ENCODE data around the gene TMEM217.
A peak's percentile ranks its signal among the peaks of the same experiment; 100 is the strongest.
"Not testable (repeated sequence)": the region's sequence is repeated elsewhere in the genome, so short reads cannot be mapped to it uniquely, and the experiment has no call there.

TMEM217 gene

DNA sequence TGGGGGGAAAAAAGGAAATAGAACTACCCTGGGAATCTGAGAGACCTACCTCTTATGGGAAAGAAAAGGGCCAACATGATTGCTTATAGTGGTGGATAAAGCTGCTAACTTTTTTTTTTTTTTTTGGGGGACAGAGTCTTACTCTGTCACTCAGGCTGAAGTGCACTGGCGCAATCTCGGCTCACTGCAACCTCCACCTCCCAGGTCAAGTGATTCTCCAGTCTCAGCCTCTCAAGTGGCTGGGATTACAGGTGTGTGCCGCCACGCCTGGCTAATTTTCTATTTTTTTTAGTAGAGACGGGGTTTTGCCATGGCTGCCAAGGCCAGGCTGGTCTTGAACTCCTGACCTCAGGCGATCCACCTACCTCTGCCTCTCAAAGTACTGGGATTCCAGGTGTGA is 39.9 kb downstream of the TMEM217 start:
- DNase-seq (ENCODE audit: low read depth): no peak

DNA sequence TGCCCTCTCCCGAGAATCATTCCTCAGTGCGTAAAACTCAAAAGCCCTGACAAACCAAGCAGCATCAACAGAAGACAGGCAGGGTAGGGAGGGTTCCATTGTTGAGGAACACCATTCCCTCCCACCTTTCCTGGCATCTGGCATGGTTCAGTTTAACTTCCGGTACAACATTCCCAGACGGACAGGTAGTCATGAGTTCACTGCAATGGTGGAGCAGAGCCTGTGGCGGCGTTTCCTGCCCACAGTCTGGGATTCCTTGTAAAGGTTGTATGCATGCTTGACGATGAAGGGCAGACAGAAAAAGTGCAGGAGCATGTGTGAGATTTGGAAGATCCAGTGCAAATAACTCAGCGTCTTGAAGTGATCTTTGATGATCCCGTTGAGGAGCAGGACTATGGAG is 45.7 kb downstream of the TMEM217 start:
- DNase-seq (ENCODE audit: low read depth): no peak

DNA sequence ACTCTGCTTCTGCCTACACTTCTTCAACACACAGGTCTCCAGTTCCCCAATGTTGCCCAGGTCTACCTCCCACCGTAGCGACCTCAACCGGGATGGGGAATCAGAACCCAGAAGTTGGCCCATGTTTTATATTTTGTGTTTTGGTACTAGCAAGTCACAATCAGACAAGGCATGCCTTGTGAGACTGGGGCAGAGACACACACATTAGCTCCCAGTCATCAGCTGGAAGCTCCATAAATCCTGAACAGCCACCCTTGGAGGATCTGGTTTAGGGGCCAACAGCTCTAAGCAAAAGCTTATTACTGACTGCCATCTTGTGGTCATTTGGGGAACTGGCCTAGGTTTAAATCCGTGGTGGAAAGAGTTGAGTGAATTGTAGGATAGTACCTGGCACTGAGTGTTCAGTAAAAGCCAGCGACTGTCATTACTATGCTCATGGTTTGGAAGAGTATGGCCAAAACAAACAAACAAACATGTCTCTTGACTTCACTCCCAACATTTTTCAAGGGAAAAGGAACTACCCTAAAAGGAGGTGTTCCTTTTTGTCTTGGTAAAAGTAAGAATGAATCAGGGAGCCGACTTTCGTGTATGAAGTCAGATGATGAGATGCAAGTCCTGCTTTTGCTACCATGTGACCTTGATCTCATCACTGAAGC is 47.5 kb downstream of the TMEM217 start:
- DNase-seq (ENCODE audit: low read depth): peak; percentile 60

DNA sequence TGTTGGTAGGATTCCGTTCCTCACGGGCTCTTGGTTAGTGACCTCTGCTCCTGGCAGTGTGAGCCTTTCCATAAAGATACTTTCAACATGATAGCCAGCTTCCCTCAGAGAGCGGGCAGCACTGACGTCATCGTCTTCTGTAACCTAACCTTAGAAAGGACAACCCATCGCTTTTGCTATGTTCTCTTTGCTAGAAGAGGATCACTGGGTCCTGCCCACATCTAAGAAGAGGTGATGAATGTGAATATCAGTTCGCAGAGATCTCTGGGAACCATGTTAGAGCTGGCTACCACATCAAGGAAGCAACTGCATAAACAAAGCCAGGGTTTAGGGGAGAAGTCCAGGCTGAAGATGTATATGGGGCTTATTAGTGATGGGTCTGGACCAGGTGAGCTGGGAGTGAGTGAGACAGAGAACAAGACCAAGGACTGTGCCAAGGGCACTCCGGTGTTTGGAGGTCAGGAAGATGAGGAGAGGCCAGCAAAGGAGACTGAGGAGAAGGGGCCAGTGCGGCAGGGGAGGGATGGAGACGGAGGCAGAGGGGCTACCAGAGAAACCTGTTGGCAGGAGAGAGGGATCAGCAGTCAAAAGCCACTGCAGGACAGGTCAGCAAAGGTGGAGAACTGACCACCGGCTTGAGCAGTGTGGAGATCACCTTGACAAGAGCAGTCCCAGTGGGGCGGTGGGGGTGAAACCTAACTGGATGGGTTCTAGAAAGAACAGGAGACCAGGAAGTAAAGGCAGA is 48.3 kb downstream of the TMEM217 start:
- DNase-seq (ENCODE audit: low read depth): no peak

DNA sequence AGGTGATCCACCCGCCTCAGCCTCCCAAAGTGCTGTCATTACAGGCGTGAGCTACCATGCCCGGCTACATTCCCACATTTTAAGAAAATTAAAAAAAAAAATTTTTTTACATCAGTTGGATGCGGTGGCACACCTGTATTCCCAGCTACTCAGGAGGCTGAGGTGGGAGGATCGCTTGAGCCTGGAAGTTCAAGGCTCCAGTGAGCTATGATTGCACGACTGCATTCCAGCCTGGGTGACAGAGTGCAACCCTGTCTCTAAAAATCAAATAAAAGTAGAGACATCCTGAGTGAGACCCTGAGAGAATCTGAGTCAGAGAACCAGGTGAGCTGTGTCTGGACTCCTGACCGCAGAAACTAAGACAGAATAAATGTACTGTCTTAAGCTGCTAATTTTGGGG is 49.2 kb downstream of the TMEM217 start:
- DNase-seq (ENCODE audit: low read depth): no peak

DNA sequence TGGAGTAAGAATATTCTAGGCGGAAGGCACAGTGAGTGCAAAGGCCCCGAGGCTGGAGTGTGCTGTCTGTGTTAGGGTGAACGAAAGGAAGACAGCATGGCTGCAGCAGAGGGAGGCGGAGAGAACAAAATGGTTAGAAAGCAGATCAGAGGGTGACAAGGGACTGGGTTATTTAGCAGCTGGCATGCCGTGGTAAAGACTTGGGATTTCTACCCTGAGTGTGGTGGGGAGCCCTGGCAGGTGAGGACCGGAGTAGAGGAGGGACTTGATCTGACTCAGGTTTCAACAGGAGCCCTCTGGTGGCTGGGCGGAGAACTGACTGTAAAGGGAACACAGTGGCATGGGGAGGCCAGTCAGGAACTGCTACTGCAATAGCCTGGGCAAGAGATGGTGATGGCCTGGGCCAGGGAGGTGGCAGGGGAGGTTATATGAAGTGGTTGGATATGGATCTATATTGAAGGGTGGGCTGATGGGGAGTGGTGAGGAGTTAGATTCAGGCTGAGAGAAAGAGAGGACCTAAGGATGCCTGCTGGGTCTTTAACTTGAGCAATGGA is 50.0 kb downstream of the TMEM217 start:
- DNase-seq (ENCODE audit: low read depth): peak; percentile 66

DNA sequence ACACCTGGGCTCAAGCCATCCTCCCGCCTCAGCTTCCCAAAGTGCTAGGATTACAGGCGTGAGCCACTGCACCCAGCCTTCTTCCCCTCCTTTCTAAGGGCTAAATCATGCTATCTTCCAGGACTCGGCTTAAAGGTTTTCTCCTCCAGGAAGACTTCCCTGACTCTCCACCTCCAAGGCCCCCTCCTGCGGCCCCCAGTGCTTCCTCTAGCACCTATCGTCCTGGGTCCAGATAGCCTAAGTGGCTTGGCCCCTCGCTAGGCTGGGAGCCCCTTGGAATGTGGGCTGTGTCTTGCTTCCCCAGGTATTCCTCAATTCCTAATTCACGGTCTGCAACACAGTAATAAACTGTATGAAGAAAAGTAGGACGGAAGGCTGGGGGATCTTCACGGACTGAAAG is 51.3 kb downstream of the TMEM217 start:
- DNase-seq (ENCODE audit: low read depth): no peak

DNA sequence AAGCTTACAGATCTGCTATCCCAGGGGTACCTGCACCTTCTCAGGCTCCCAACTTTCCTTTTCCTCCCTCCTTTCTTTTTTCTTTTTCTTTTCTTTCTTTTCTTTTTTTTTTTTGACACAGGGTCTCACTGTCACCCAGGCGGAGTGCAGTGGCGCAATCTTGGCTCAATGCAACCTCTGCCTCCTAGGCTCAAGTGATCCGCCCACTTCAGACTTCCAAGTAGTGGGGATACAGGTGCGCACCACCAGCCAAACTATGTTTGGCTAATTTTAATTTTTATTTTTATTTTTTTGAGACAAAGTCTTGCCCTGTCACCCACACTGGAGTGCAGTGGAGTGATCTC is 52.0 kb downstream of the TMEM217 start:
- no peak for DNase-seq (ENCODE audit: low read depth)

DNA sequence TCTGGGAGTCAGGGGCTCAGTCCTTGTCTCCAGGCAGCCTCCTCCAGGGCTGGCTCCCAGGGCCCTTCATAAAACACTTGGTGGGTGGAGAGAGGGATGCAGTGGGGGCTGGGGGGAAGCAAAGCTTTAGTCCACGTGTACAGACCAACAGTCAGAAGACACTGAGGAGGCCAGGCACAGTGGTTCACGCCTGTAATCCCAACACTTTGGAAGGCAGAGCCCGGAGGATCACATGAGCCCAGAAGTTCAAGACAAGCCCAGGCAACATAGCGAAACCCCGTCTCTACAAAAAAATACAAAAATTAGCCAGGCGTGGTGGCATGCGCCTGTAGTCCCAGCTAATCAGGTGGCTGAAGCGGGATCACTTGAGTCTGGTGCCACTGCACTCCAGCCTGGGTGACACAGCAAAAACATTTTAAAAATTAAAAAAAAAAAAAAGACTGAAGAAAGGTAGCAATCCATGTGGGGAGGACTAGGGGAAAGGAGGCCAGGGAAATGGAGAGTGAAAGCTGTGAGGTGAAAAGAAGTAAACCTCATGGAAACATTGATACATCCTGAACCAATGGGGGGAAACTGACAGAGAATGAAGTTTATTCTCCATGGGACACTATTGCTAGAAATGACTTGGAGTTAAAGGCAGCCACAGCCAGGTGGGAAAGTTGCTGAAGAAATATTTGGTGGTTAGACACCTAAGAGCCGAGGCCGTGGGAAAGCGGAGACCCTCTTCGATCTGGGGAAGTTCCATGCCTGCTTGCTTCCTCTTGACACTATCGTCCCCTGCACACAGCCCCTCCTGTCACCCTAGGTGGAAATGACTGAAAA is 52.6 kb downstream of the TMEM217 start:
- no peak for DNase-seq (ENCODE audit: low read depth)

DNA sequence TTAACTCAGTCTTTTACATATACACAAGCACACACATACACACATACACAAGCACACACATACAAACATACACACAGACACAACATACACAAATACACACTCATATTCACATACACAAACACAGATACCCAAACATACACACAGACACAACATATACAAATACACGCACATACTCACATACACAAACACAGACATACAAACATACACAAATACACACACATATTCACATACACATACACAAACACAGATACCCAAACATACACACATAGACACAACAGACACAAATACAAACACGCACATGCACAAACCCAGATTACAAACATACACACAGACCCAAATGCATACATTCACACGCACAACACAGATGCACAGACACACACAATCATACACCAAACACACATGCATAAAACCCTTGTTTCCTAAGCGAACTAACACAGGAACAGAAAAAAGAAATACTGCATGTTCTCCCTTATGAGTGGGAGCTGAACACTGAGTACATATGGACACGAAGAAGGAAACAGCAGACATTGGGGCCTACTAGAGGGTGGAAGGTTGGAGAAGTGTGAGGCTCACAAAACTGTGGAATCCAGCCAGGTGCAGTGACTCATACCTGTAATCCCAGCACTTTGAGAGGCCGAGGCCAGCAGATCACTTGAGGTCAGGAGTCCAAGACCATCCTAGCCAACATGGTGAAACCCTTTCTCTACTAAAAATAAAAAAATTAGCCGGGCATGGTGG is 53.8 kb downstream of the TMEM217 start:
- DNase-seq (ENCODE audit: low read depth): peak; percentile 13

DNA sequence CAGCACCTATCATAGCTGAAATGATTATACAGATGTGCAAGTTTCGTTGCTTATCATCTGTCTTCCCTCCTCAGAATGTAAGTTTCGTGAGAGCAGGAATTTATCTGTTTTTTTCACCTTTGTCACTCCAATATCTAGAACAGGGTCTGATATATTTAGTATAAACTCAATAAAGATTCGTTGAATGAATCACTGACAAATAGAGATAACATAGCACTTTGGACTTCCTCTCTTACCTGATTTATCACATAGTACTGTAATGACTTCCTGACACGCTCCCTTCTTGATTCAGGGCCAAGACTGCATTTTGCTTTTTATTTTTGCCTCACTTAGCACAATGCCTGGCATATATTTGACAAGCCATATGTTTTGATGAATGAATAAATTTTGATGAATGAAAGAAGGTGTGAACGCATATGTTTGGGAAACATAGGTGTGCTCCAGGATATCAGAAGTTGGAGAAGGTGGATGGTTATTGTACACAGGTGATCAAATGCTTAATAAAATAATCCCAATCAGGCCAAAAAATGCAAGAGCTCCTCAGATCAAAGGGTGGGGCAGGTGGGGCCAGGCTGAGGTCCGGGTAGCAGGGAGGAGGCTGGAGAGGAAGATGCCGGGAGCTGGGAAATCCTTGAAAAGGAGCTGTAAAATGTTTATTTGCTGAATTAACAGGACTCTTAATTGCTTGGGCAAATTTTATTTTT is 55.0 kb downstream of the TMEM217 start:
- DNase-seq (ENCODE audit: low read depth): no peak

DNA sequence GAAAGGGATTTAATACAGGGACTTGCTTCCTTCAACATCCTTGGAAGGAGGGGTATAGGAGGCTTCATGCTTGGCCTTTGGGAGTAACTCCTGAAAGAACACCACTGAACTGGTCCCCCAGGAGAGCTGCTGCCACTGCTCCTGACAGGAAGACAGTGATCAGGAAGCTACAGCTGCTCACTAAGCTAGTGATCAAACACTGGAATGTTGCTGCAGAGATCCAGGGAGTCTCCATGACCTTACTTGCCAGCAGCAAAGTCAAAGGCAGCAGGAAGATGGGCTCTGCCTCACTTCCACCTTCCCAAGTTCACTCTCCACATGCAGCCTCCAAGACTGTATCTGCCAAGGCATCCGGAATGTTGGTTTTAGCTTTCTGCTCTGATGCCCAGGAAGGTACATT is 56.2 kb downstream of the TMEM217 start:
- DNase-seq (ENCODE audit: low read depth): no peak

DNA sequence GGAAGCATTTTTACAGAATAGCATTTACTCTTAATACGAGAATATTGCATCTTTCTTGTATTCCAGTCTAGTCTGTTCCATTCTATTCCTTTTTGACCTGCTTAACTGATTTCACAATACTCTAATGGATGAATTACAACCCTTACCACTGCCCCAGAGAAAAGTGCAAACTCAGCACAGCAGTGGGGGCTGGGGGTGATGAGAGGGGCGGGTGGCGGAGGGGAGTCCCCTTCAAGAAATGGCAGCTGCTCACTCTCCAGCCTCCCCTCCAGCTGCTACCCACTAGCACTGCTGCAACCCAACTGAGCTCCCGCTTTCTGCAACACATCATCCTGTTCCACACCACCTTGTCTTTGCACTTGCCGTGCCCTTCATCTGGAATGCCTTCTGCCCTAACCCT is 57.9 kb downstream of the TMEM217 start:
- DNase-seq (ENCODE audit: low read depth): no peak

DNA sequence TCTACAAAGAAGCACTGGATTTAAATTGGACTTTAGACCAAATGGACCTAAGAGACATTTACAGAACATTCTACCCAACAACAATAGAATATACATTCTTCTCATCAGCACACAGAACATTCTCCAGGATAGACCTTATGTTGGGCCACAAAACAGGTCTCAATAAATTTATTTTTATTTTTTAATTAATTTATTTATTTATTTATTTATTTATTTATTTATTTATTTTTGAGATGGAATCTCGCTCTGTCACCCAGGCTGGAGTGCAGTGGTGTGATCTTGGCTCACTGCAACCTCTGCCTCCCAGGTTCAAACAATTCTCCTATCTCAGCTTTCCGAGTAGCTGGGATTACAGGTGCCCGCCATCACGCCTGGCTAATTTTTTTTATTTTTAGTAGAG is 61.5 kb downstream of the TMEM217 start:
- not testable (repeated sequence) for DNase-seq (ENCODE audit: low read depth)

DNA sequence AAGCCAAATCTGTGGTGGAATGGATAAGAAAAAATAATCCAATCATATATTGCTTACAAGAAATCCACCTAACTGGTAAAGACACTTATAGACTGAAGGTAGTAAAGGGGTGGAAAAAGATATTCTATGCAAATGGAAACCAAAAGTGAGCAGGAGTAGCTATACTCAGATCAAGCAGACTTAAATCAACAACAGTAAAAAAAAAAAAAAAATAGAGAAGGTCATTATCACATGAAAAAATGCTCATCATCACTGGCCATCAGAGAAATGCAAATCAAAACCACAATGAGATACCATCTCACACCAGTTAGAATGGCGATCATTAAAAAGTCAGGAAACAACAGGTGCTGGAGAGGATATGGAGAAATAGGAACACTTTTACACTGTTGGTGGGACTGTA is 63.1 kb downstream of the TMEM217 start:
- not testable (repeated sequence) for DNase-seq (ENCODE audit: low read depth)

DNA sequence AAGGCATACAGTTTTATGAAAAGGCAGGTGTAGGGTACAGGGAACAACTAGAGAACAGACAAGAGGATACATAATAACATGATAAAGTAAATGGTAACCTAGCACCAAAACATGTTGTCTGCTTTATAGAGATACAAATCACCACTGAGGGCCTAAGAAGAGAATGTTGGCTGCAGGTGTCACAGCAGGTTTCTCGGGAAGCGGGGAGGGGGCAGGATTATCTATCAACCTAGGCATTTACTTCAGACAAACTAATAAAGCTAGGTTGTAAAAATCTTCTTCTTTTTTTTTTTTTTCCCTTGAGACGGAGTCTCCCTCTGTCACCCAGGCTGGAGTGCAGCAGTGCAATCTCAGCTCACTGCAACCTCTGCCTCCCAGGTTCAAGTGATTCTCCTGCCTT is 65.3 kb downstream of the TMEM217 start:
- no peak for DNase-seq (ENCODE audit: low read depth)

DNA sequence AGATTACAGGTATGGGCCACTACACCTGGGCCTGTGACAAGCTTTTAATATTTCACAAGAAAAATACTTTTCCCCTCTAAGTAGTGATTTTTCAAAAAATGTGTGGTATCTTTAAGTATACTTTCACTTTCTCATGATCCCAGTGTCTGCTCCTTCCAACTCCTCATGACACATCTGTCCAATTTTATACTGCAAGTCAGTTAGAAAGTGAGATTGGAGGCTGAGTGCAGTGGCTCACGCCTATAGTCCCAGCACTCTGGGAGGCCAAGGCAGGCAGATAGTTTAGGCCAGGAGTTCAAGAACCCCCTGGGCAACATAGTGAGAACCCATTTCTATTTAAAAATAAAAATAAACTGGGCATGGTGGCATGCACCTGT is 67.8 kb downstream of the TMEM217 start:
- no peak for DNase-seq (ENCODE audit: low read depth)

DNA sequence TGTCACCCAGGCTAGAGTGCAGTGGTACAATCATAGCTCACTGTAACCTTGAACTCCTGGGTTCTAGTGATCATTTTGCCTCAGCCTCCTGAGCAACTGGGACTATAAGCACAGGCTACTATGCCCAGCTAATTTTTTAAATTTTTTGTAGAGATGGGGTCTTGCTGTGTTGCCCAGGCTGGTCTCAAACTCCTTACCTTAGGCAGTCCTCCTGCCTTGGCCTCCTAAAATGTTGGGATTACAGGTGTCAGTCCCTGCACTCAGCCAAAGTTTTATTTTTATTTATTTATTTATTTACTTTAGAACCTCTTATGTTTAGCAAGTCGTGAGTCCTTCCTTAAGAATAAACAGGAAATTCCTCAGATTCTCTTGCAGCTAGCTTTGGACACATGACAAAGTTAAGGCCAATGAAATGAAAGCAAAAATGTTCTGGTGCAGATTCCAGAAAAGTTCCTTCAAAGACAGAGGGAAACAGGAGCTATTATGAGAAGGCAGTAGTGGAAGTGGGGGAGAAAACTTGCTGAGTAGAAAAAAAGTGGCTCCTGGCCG is 68.9 kb downstream of the TMEM217 start:
- DNase-seq (ENCODE audit: low read depth): no peak

DNA sequence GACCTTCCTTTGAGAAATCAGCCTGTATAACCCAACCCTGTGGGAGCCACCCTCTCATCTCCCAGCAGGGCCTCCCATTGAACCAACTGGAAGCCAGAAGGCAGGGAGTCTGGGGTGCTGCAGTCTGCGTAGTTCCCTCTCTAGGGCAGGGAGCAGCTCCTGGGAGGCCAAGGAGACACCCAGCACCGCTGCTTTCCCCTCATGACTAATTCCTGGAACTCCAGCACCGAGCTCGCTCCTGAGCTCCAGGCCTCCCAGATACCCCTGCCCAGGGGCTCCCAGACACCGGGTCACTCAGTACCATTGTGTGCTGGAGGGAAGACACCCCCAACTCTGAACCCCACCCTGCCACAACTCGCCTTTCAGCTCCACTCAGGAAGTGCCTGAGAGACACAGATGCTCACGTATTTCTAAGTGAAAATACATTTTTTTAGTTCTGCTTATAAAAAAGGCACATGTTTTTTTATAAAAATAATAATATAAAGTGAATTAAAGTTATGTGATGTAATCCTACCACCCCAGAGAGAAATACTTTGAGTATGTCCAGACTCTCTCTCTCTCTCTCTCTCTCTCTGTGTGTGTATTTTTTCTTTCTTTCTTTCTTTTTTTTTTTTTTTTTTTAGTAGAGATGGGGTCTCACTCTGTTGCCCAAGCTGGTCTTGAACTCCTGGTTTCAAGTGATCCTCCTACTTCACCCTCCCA is 70.5 kb downstream of the TMEM217 start:
- DNase-seq (ENCODE audit: low read depth): no peak

DNA sequence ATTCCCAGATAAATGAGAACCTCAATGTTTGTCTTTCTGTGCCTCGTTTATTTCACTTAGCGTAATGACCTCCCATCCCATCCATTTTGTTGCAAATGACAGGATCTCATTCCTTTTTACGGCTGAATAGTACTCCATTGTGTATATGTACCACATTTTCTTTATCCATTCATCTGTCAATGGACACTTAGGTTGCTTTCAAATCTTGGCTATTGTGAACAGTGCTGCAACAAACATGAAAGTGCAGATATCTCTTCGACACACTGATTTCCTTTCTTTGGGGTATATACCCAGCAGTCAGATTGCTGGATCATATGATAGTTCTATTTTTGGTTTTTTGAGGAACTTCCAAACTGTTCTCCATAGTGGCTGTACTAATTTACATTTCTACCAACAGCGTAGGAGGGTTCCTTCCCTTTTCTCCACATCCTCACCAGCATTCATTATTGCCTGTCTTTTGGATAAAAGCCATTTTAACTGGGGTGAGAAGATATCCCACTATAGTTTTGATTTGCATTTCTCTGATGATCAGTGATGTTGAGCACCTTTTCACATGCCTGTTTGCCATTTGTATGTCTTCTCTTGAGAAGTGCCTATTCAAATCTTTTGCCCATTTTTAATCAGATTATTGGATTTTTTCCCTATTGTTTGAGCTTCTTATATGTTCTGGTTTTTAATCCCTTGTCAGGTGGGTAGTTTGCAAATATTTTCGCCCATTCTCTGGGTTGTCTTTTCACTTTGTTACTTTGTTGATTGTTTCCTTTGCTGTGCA is 71.8 kb downstream of the TMEM217 start:
- not testable (repeated sequence) for DNase-seq (ENCODE audit: low read depth)

All from fibroblast of gingiva (primary cell).